ENCODE data around the gene RFX2. TPM values are rescaled to one million over a fixed set of nuclear protein-coding genes. Genes with fewer than 3 reads are reported as not detected.
"Not testable (repeated sequence)": the region's sequence is repeated elsewhere in the genome, so short reads cannot be mapped to it uniquely, and the experiment has no call there.

The RFX2 gene
- total RNA-seq, 1 donor from 2014 or later = 5.2 TPM

GRCh38 chr19:6007866-6008265, 102.4 kb downstream of the RFX2 start:
- Histone ChIP-seq H3K27me3 (ENCODE audit: control insufficient read depth in 3 of 3, insufficient read depth in 3 of 3, low read length in 3 of 3) (no peaks in the 10 kb centered on the region), H3K9me3 (ENCODE audit: control insufficient read depth in 3 of 3, low read length in 3 of 3) (no peaks in the 10 kb centered on the region), H3K9ac (ENCODE audit: low read depth in 1 of 3, low read length in 3 of 3) (no peak overlapping the region), H3K4me1 (ENCODE audit: control insufficient read depth in 3 of 3, insufficient read depth in 3 of 3, low read length in 3 of 3) (no peaks in the 10 kb centered on the region), H3K4me3 (ENCODE audit: low read length in 3 of 3) (no peak overlapping the region), H3K27ac (ENCODE audit: low read depth, low read length) (no peak overlapping the region), H3K36me3 (ENCODE audit: control insufficient read depth in 3 of 3, insufficient read depth in 3 of 3, low read length in 3 of 3) (peaks cover 0 to 10% (median 5%) of the 10 kb centered on the region in 3 donors)

GRCh38 chr19:6006896-6007295, 103.4 kb downstream of the RFX2 start:
- H3K4me3 ChIP-seq (ENCODE audit: low read length in 3 of 3) = no peak overlapping the region
- H3K4me1 ChIP-seq (ENCODE audit: control insufficient read depth in 3 of 3, insufficient read depth in 3 of 3, low read length in 3 of 3) = no peaks in the 10 kb centered on the region
- no peak overlapping the region for H3K9ac ChIP-seq (ENCODE audit: low read depth in 1 of 3, low read length in 3 of 3)
- H3K9me3 ChIP-seq (ENCODE audit: control insufficient read depth in 3 of 3, low read length in 3 of 3) = no peaks in the 10 kb centered on the region
- no peaks in the 10 kb centered on the region for H3K27me3 ChIP-seq (ENCODE audit: control insufficient read depth in 3 of 3, insufficient read depth in 3 of 3, low read length in 3 of 3)
- peaks cover 0 to 16% (median 8%) of the 10 kb centered on the region in 3 donors for H3K36me3 ChIP-seq (ENCODE audit: control insufficient read depth in 3 of 3, insufficient read depth in 3 of 3, low read length in 3 of 3)
- no peak overlapping the region for H3K27ac ChIP-seq (ENCODE audit: low read depth, low read length)

DNA sequence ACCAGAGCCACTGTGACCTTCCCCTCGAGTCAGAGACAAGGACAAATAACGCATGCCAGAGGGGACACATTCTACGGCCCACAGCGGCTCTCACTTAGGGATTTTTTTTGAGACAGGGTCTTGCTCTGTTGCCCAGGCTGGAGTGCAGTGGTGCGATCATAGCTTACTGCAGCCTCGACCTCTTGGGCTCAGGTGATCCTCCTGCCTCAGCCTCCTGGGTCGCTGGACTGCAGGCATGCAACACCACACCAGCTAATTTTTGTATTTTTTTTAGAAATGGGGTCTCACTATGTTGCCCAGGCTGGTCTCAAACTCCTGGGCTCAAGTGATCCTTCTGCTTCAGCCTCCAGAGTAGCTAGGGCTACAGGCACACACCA, 104.2 kb downstream of the RFX2 start:
- not testable (repeated sequence) for H3K27me3 ChIP-seq (ENCODE audit: control insufficient read depth in 3 of 3, insufficient read depth in 3 of 3, low read length in 3 of 3); H3K9ac ChIP-seq (ENCODE audit: low read depth in 1 of 3, low read length in 3 of 3); H3K9me3 ChIP-seq (ENCODE audit: control insufficient read depth in 3 of 3, low read length in 3 of 3); H3K27ac ChIP-seq (ENCODE audit: low read depth, low read length); H3K4me3 ChIP-seq (ENCODE audit: low read length in 3 of 3); H3K4me1 ChIP-seq (ENCODE audit: control insufficient read depth in 3 of 3, insufficient read depth in 3 of 3, low read length in 3 of 3)
- H3K36me3 ChIP-seq (ENCODE audit: control insufficient read depth in 3 of 3, insufficient read depth in 3 of 3, low read length in 3 of 3) = peaks cover 0 to 17% (median 8%) of the 10 kb centered on the region in 3 donors

DNA sequence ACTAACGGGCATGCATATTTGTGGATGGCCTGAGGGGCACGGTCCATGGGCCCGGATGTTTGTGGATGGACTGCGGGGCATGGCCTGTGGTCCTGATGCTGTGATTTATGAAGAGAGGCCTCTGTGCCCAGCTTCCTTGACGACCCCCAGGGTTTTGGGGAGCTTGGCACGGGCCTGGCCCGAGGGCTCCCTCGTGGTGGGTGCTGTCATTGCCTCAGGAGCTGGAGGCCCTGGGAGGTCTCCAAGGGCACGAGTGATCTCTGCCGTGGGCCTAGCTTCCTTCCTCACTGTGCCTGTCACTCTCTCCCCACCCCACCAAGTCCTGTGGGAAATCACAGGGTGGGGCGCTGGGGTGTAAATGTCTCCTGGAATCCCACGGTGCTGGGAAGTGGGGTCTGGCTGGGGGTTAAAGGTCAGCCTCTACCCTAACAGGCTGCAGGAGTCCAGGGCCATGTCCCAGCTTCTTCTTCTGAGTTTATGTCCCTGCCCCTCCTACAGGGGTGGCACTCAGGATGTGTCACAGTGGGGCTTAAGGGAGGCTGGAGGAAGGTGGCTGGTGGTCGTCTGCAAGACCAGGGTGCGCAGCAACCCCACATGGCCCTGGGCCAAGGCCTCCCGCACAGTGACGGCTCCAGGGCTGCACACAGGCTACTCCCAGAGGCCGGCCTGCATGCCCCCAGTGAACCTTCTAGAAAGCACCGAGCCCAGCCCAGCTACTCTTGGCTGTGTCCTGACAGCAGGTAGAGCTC, 104.8 kb downstream of the RFX2 start:
- H3K4me3 ChIP-seq (ENCODE audit: low read length in 3 of 3) = no peak overlapping the region
- no peaks in the 10 kb centered on the region for H3K4me1 ChIP-seq (ENCODE audit: control insufficient read depth in 3 of 3, insufficient read depth in 3 of 3, low read length in 3 of 3)
- H3K36me3 ChIP-seq (ENCODE audit: control insufficient read depth in 3 of 3, insufficient read depth in 3 of 3, low read length in 3 of 3) = peaks cover 0 to 21% (median 8%) of the 10 kb centered on the region in 3 donors
- H3K9ac ChIP-seq (ENCODE audit: low read depth in 1 of 3, low read length in 3 of 3) = no peak overlapping the region
- no peaks in the 10 kb centered on the region for H3K9me3 ChIP-seq (ENCODE audit: control insufficient read depth in 3 of 3, low read length in 3 of 3)
- no peak overlapping the region for H3K27ac ChIP-seq (ENCODE audit: low read depth, low read length)
- no peaks in the 10 kb centered on the region for H3K27me3 ChIP-seq (ENCODE audit: control insufficient read depth in 3 of 3, insufficient read depth in 3 of 3, low read length in 3 of 3)

DNA sequence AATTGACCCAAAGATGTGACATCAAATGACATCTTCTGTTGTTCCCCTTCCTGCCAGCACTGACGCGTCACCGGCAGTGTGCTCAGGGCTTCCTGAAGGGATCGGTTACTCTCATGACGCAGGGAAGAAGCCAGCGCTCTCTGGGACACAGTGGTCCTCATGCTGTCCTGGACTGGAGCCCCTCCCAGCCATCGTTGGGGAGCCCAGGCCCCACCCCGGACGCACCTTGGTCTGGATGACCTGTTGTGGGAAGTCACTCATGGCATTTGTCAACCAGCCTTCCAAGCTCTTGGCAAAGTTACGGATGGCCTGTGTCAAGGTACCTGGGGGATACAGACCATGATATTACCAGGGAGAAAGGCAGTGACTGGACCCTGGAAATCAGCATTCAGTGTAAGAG, 106.3 kb downstream of the RFX2 start:
- H3K9me3 ChIP-seq (ENCODE audit: control insufficient read depth in 3 of 3, low read length in 3 of 3) = no peaks in the 10 kb centered on the region
- no peak overlapping the region for H3K9ac ChIP-seq (ENCODE audit: low read depth in 1 of 3, low read length in 3 of 3)

DNA sequence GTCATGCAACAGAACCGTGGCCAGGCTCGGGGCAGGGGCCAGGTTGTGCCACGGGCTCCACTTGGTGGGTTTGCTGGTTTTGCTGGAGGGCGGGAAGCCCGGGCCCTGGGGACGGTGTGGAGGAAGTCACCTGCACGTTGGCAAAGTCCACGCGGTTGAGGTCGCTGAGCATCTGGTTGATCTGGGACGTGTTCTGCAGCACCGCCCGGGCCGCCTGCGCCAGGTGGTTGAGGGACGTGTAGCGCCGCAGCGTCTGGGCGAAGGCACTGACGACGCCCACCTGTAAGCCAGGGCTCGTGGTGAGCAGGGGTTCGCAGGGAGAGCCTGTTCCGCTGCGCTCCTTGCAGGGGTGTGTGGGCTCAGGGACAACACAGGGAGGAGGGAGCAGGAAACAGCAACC, 107.7 kb downstream of the RFX2 start:
- Histone ChIP-seq H3K4me1 (ENCODE audit: control insufficient read depth in 3 of 3, insufficient read depth in 3 of 3, low read length in 3 of 3) (no peaks in the 10 kb centered on the region), H3K36me3 (ENCODE audit: control insufficient read depth in 3 of 3, insufficient read depth in 3 of 3, low read length in 3 of 3) (peaks cover 0 to 24% (median 4%) of the 10 kb centered on the region in 3 donors), H3K27ac (ENCODE audit: low read depth, low read length) (no peak overlapping the region), H3K9me3 (ENCODE audit: control insufficient read depth in 3 of 3, low read length in 3 of 3) (no peaks in the 10 kb centered on the region), H3K4me3 (ENCODE audit: low read length in 3 of 3) (no peak overlapping the region), H3K9ac (ENCODE audit: low read depth in 1 of 3, low read length in 3 of 3) (no peak overlapping the region), H3K27me3 (ENCODE audit: control insufficient read depth in 3 of 3, insufficient read depth in 3 of 3, low read length in 3 of 3) (no peaks in the 10 kb centered on the region)

More for the DNA sequence above, 106.3 kb downstream of the RFX2 start:
- no peak overlapping the region for H3K27ac ChIP-seq (ENCODE audit: low read depth, low read length)
- no peak overlapping the region for H3K4me3 ChIP-seq (ENCODE audit: low read length in 3 of 3)
- no peaks in the 10 kb centered on the region for H3K4me1 ChIP-seq (ENCODE audit: control insufficient read depth in 3 of 3, insufficient read depth in 3 of 3, low read length in 3 of 3)
- H3K36me3 ChIP-seq (ENCODE audit: control insufficient read depth in 3 of 3, insufficient read depth in 3 of 3, low read length in 3 of 3) = peaks cover 0 to 23% (median 6%) of the 10 kb centered on the region in 3 donors
- no peaks in the 10 kb centered on the region for H3K27me3 ChIP-seq (ENCODE audit: control insufficient read depth in 3 of 3, insufficient read depth in 3 of 3, low read length in 3 of 3)

- H3K9me3 ChIP-seq (ENCODE audit: control insufficient read depth in 3 of 3, low read length in 3 of 3) = no peaks in the 10 kb centered on the region
- H3K9ac ChIP-seq (ENCODE audit: low read depth in 1 of 3, low read length in 3 of 3) = no peak overlapping the region
- peaks cover 0 to 22% (median 4%) of the 10 kb centered on the region in 3 donors for H3K36me3 ChIP-seq (ENCODE audit: control insufficient read depth in 3 of 3, insufficient read depth in 3 of 3, low read length in 3 of 3)
- no peak overlapping the region for H3K4me3 ChIP-seq (ENCODE audit: low read length in 3 of 3)
- no peaks in the 10 kb centered on the region for H3K27me3 ChIP-seq (ENCODE audit: control insufficient read depth in 3 of 3, insufficient read depth in 3 of 3, low read length in 3 of 3)
- no peaks in the 10 kb centered on the region for H3K4me1 ChIP-seq (ENCODE audit: control insufficient read depth in 3 of 3, insufficient read depth in 3 of 3, low read length in 3 of 3)
- H3K27ac ChIP-seq (ENCODE audit: low read depth, low read length) = no peak overlapping the region
These were observed 110.0 kb downstream of the RFX2 start for GRCh38 chr19:6000228-6000847.

DNA sequence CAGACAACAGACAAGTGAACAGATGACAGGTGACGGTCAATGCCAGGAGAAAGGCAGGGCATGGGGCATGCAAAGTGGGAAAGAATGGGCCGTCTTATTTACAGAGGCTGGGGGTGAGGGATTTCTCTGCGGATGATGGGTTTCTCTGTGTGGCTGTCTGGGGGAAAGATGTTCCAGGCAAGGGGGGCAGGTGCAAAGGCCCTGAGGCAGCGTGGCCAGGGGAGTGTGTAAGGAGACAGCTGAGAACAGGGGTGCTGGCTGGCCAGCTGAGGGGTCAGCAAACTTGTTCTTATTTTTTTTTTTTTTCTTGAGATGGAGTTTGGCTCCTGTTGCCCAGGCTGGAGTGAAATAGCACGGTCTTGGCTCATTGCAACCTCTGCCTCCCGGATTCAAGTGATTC, 110.6 kb downstream of the RFX2 start:
- peaks cover 0 to 22% (median 4%) of the 10 kb centered on the region in 3 donors for H3K36me3 ChIP-seq (ENCODE audit: control insufficient read depth in 3 of 3, insufficient read depth in 3 of 3, low read length in 3 of 3)
- H3K9ac ChIP-seq (ENCODE audit: low read depth in 1 of 3, low read length in 3 of 3) = no peak overlapping the region
- no peaks in the 10 kb centered on the region for H3K9me3 ChIP-seq (ENCODE audit: control insufficient read depth in 3 of 3, low read length in 3 of 3)
- H3K27me3 ChIP-seq (ENCODE audit: control insufficient read depth in 3 of 3, insufficient read depth in 3 of 3, low read length in 3 of 3) = no peaks in the 10 kb centered on the region
- no peak overlapping the region for H3K4me3 ChIP-seq (ENCODE audit: low read length in 3 of 3)
- H3K4me1 ChIP-seq (ENCODE audit: control insufficient read depth in 3 of 3, insufficient read depth in 3 of 3, low read length in 3 of 3) = no peaks in the 10 kb centered on the region
- H3K27ac ChIP-seq (ENCODE audit: low read depth, low read length) = no peak overlapping the region

DNA sequence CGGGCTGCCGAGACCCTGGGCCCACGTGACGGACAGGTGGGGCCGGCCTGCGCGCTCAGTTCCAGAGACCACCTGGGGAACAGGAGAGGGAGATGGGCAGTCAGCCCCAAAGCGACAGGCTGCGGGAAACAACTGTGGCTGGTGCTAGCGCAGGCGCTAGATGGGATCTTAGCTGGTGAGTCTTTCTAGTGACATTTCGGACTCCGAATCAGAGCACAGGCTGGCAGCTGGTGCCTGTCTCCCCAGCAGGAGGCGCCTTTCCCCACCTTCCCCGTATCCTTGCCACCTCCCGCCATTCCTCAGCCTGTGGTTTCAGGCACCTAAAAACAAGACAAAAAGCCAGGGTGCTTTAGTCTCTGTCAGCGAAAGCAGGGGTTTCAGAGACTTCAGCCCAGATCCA, 112.9 kb downstream of the RFX2 start:
- Histone ChIP-seq H3K36me3 (ENCODE audit: control insufficient read depth in 3 of 3, insufficient read depth in 3 of 3, low read length in 3 of 3) (peaks cover 0 to 12% (median 2%) of the 10 kb centered on the region in 3 donors), H3K9me3 (ENCODE audit: control insufficient read depth in 3 of 3, low read length in 3 of 3) (no peaks in the 10 kb centered on the region), H3K27ac (ENCODE audit: low read depth, low read length) (no peak overlapping the region), H3K4me3 (ENCODE audit: low read length in 3 of 3) (no peak overlapping the region), H3K4me1 (ENCODE audit: control insufficient read depth in 3 of 3, insufficient read depth in 3 of 3, low read length in 3 of 3) (peaks cover 0 to 7% (median 4%) of the 10 kb centered on the region in 3 donors), H3K27me3 (ENCODE audit: control insufficient read depth in 3 of 3, insufficient read depth in 3 of 3, low read length in 3 of 3) (no peaks in the 10 kb centered on the region), H3K9ac (ENCODE audit: low read depth in 1 of 3, low read length in 3 of 3) (no peak overlapping the region)

DNA sequence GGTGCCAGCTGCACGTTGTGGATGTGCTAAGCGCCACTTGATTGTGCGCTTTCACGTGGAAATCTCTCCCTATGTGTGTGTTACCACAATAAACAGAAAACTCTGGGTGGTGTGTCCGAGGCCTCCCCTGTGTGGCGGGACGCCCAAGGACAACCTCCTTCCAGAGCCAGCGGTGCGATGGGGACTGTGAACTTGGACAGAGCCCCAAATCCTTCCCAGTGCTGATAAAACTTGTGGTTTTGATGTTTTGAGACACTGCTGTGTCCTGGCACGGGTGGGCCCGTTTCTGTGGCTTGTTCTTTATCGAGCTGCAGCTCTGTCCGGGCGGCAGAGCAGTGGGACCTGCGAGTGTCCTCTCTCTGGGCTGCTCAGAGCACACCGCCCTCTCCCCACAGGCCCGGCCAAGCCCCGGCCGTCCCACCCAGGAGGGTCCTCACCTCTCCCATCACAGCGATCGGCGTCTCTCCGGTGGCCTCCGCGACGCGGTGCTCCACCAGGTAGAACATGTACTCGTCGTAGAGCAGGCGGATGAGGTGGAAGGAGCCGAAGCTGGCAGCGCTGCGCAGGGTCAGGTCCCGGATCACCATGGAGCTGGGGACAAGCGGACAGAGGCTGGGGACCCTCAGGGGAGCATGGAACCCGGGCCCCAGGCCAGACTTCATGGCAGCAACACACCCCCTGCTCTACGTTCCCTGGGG, 113.5 kb downstream of the RFX2 start:
- no peak overlapping the region for H3K27ac ChIP-seq (ENCODE audit: low read depth, low read length)
- H3K4me3 ChIP-seq (ENCODE audit: low read length in 3 of 3) = no peak overlapping the region
- no peaks in the 10 kb centered on the region for H3K27me3 ChIP-seq (ENCODE audit: control insufficient read depth in 3 of 3, insufficient read depth in 3 of 3, low read length in 3 of 3)
- H3K9ac ChIP-seq (ENCODE audit: low read depth in 1 of 3, low read length in 3 of 3) = no peak overlapping the region
- peaks cover 0 to 7% (median under 1%) of the 10 kb centered on the region in 3 donors for H3K36me3 ChIP-seq (ENCODE audit: control insufficient read depth in 3 of 3, insufficient read depth in 3 of 3, low read length in 3 of 3)
- H3K4me1 ChIP-seq (ENCODE audit: control insufficient read depth in 3 of 3, insufficient read depth in 3 of 3, low read length in 3 of 3) = peaks cover 0 to 7% (median 4%) of the 10 kb centered on the region in 3 donors
- no peaks in the 10 kb centered on the region for H3K9me3 ChIP-seq (ENCODE audit: control insufficient read depth in 3 of 3, low read length in 3 of 3)

Measured in skeletal muscle tissue (tissue), 4 donors.